Panc1 (cell line): ENCODE data around the gene LONRF2.

ENCODE experiments used
- POLR2AphosphoS5 ChIP-seq: IDR thresholded peaks from 2 replicates; pipeline ENCODE4 v1.6.1; 2012; ENCODE audit warnings: mild to moderate bottlenecking, low read depth, low read length, moderate library complexity
- TF ChIP-seq, protein P1 (sequence below): fragments of 450-650 bp; IDR thresholded peaks from 2 replicates; pipeline ENCODE4 v1.5.1; 2017; ENCODE audit warnings: mild to moderate bottlenecking

DNA sequence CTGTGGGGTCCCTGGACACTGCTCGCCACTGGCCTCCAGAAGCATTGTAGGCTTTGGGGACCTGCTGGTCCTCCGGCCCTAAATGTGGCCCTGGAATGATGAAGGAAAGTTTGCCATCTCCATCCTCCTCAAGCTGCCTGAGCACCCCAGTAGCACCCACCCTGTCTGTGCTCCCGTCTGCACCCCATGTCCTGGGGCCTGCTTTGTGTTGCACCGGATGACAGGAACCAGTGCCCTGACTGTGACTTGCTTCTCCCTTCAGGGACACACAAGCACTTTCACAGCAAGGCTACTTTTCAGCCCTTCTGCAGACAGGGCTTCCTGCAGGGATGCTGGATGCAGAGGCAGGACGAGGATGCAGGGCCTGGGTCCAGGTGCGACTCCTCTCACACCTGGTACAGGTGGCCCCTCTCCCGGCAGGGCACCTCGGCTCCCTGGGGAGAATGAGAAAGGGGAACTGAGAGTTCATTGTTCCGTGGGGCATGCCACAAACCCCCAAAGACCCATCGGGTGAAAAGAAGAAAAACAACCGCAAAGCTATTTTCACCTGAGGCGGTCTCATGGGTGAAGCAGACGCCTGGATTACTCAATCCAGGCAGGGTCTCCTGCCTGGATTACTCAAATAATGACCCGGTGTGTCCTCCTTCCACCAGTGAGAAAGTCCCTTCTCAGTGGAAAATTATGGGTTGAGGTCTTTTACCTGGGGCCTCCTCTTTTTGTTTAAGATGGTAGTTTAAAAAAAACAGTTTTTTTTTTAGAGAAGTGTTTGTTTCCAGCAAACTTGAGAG lies 74.9 kb downstream of the LONRF2 start:
- TF ChIP-seq POLR2AphosphoS5, result no peak
- TF ChIP-seq, protein P1, sequence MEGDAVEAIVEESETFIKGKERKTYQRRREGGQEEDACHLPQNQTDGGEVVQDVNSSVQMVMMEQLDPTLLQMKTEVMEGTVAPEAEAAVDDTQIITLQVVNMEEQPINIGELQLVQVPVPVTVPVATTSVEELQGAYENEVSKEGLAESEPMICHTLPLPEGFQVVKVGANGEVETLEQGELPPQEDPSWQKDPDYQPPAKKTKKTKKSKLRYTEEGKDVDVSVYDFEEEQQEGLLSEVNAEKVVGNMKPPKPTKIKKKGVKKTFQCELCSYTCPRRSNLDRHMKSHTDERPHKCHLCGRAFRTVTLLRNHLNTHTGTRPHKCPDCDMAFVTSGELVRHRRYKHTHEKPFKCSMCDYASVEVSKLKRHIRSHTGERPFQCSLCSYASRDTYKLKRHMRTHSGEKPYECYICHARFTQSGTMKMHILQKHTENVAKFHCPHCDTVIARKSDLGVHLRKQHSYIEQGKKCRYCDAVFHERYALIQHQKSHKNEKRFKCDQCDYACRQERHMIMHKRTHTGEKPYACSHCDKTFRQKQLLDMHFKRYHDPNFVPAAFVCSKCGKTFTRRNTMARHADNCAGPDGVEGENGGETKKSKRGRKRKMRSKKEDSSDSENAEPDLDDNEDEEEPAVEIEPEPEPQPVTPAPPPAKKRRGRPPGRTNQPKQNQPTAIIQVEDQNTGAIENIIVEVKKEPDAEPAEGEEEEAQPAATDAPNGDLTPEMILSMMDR, result no peak
